HFF-Myc (cell line): Measurements from ENCODE around the gene GBF1.
A peak's percentile ranks its signal among the peaks of the same experiment; 100 is the strongest.

ENCODE experiments used
- DNase-seq: peaks from one replicate; pipeline ENCODE4 v3.0.0-alpha.2; 2011; ENCODE audit warnings: low read depth; ENCODE audit errors: extremely low read depth
- H3K4me3 ChIP-seq: replicated peaks from 2 replicates; pipeline ENCODE4 v1.5.1; 2011; ENCODE audit warnings: low read depth, mild to moderate bottlenecking, control low read depth, low read length
- TF ChIP-seq, protein P1 (sequence below): IDR thresholded peaks from 2 replicates; pipeline ENCODE4 v1.5.1; 2012; ENCODE audit warnings: mild to moderate bottlenecking, low read depth, low read length, control low read depth; ENCODE audit errors: missing control alignments

The GBF1 gene

DNA sequence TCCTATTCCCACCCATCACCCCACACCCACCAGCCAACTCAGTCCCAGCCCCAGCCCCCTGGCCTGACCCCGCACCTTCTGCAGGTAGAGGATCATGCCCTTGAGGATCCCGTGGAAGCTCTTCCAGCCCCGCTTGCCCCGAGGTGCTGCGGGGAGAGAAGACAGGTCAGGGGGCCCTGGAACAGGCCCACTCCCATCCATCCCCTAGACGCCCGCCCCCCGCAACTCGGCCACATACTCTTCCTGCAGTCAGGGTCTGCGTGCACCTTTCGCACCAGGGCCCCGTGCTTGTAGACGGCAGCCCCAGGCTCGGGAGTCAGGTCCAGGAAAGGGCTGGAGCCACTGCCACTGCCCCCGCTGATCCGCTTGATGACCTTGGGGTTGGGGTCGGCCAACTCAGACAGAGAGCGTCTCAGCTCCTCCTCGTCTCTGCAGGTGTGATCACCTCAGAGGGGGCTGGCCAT, 159.8 kb downstream of the GBF1 start:
- no peak for DNase-seq
- H3K4me3 ChIP-seq = no peak overlapping the region
- TF ChIP-seq, protein P1, sequence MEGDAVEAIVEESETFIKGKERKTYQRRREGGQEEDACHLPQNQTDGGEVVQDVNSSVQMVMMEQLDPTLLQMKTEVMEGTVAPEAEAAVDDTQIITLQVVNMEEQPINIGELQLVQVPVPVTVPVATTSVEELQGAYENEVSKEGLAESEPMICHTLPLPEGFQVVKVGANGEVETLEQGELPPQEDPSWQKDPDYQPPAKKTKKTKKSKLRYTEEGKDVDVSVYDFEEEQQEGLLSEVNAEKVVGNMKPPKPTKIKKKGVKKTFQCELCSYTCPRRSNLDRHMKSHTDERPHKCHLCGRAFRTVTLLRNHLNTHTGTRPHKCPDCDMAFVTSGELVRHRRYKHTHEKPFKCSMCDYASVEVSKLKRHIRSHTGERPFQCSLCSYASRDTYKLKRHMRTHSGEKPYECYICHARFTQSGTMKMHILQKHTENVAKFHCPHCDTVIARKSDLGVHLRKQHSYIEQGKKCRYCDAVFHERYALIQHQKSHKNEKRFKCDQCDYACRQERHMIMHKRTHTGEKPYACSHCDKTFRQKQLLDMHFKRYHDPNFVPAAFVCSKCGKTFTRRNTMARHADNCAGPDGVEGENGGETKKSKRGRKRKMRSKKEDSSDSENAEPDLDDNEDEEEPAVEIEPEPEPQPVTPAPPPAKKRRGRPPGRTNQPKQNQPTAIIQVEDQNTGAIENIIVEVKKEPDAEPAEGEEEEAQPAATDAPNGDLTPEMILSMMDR = no peak

DNA sequence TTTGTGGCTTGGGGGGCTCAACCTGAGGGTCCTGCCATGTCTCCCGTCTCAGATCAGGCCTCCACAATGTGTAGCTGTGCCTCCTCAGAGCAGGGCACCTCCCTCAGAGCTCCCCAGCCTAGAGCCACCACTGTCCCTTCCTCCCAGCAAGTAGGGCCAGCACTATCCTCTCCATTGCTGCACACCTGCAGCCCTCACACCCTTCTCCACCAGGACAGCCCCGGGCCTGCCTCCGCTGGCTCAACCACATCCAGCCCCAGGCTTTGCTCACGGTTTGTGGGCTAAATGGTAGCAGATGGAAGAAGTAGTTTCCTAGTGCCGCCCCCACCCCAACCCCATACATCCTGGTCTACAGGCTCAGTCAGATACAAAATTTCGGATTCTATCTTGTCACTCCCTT, 160.3 kb downstream of the GBF1 start:
- no peak for DNase-seq
- H3K4me3 ChIP-seq = no peak overlapping the region
- TF ChIP-seq, protein P1 = no peak

DNA sequence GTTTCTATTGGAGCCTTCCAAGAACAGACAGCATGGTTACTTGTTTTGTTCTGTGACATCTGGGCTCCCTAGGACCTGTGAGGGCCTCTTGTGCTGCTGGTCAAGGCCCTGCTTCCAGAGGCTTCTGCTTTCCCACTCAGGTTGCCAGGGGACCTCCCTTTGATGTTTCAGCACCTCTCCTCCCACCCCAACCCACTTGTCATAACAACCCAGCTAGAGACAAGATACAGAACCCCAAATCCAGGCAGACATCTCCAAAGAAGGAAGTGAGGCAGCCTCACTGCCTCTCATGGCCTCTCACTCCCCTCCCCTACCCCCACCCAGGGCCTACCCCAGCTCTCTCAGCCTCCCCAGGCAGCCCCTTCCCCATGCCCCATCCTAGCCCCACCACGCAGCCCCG, 161.5 kb downstream of the GBF1 start:
- TF ChIP-seq, protein P1 = no peak
- DNase-seq = no peak
- H3K4me3 ChIP-seq = no peak overlapping the region

DNA sequence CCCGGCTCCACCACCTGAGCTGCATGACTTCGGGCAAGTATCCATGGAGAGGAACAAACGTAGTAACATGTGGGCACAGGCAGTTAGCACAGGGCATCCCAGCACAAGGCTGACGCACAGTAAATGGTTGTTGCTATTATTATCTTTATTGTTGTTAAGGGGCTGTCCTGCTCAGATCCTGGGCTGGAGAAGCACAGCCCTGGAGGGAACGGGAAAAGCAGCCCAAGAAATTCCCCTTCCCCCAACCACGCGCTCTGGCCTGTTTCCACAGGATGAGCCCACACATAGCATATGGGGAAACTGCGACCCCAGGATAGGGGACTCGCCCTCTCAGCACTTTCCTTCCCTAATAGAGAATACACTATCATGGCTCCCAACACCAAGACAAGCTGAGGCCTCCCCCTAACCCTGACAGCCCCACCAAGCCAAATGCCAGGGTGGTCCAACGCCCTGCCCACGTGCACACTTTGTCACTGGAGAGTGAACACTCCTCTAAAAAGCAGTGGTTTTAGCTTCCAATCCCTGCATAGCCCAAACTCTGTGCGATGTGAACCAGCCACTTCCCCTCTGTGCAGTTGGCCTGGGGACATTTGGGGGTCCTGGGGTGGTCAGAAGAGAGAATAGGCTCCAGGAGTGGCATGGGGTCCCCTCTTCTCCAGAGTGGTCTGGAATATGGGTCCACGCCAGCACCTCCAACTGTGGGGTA, 162.2 kb downstream of the GBF1 start:
- DNase-seq = no peak
- TF ChIP-seq, protein P1 = no peak
- no peak overlapping the region for H3K4me3 ChIP-seq

DNA sequence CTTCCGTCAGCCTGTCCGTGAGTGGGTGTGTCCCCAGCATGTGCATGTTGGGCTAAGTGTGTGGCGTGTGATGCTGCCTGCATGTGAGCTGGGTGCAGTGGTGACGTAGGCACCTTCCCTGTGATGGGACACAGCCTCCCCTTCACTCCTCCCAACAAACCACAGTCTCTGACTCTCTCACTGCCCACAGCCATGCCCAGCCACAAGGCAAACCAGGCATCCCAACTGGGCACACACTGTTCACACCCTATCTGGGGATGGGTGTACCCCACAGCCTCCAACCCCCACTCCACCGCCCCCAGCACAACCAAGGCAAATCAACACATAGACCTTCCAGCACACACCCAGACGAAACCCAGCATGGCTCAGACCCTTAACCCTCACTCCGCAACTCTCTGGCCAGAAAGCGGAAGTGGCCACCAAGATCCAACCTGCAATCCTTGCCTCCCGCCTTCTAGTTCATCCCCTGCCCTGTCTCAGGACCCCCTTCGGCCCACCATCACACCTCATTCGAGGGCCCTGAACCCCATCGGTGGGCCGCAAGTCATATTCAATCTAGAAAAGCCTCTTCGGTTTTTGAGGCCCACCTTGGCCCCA, 162.9 kb downstream of the GBF1 start:
- TF ChIP-seq, protein P1 = no peak
- DNase-seq = no peak
- no peak overlapping the region for H3K4me3 ChIP-seq

DNA sequence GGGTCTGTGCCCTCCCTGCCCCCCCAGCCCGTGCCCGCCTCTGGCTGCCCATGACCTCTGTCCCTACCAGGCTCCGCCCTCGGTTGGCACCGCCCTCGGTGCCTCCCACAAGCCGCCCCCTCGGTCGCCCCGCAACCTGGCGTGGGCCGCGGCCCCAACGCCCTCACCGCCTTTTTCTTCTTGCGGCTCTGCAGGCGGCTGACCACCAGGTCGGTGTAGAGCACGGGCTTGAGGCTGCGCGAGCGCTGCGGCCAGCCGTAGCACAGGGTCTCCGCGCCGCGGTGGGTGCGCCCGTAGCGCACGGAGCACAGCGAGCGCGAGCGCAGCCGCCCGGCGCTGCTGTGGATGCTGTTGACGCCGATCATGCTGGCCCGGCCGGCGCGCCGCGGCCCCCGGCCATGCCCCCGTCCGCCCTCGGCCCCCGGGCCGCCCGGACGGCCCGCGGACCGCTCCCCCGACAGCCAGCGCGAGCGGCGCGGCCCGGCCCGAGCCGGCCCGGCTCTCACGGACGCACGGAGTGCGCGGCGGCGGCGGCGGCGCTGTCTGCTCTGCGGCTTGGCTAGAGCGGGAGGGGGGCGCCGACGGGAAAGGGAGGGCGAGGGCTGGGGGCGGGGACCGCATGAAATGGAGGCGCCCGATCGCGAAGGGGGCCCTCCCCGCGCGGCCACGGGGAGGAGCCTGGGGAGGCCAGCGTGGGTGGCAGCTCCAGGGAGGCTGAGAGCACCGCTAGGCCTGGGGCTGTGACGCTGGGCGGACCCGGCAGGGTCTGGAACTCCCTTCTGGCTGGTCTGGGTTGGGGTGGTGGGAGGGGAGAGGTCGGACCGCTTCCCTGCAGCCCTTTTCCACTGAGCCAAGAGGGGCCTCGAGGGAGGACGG, 163.6 kb downstream of the GBF1 start:
- peak overlapping the region; percentile 21; the same call in 1 of the 2 replicates for H3K4me3 ChIP-seq
- TF ChIP-seq, protein P1 = no peak
- DNase-seq = no peak
